GM23338 (cell line): ENCODE data around the gene C1QTNF5. TPM values are rescaled to one million over a fixed set of nuclear protein-coding genes. Genes with fewer than 3 reads are reported as not detected.
A peak's percentile ranks its signal among the peaks of the same experiment; 100 is the strongest.

Experiments used
- ATAC-seq: fragments of 200-7000 bp; cut with Tn5 transposase; 3 replicates; pipeline ENCODE4 v1.9.1; 2020
- DNase-seq: peaks from one replicate; pipeline ENCODE4 v3.0.0-alpha.2; 2015; ENCODE audit warnings: low spot score
- H2AFZ ChIP-seq: fragments of 200-600 bp; sonication (generic); 2 replicates; pipeline ENCODE4 v1.8.0; 2016; ENCODE audit warnings: antibody characterized with exemption, mild to moderate bottlenecking, moderate library complexity
- H3F3A ChIP-seq: fragments of 200-600 bp; sonication (generic); replicated peaks from 2 replicates; pipeline ENCODE4 v1.8.0; 2017; ENCODE audit warnings: antibody characterized with exemption, mixed run types, low read depth
- H3K27ac ChIP-seq: fragments of 200-600 bp; sonication (generic); 2 replicates; pipeline ENCODE4 v1.6.1; 2016; ENCODE audit warnings: low read depth
- H3K27me3 ChIP-seq: fragments of 200-600 bp; sonication (generic); 2 replicates; pipeline ENCODE4 v1.8.0; 2016; ENCODE audit warnings: mild to moderate bottlenecking, mixed run types, moderate library complexity; ENCODE audit not compliant: insufficient read depth
- H3K36me3 ChIP-seq: fragments of 200-600 bp; sonication (generic); 2 replicates; pipeline ENCODE4 v1.8.0; 2016; ENCODE audit warnings: mild to moderate bottlenecking; ENCODE audit not compliant: insufficient read depth
- H3K4me1 ChIP-seq: fragments of 200-600 bp; sonication (generic); 2 replicates; pipeline ENCODE4 v1.8.0; 2016; ENCODE audit warnings: mild to moderate bottlenecking, moderate library complexity; ENCODE audit not compliant: insufficient read depth
- H3K4me2 ChIP-seq: fragments of 200-600 bp; sonication (generic); 2 replicates; pipeline ENCODE4 v1.7.1; 2017; ENCODE audit warnings: mixed run types
- H3K4me3 ChIP-seq: fragments of 200-600 bp; sonication (generic); 2 replicates; pipeline ENCODE4 v1.6.1; 2016; ENCODE audit warnings: mixed run types
- H3K79me2 ChIP-seq: fragments of 200-600 bp; sonication (generic); replicated peaks from 2 replicates; pipeline ENCODE4 v1.8.0; 2017; ENCODE audit warnings: mild to moderate bottlenecking; ENCODE audit not compliant: insufficient read depth
- H3K9me2 ChIP-seq: fragments of 200-600 bp; sonication (generic); 2 replicates; pipeline ENCODE4 v1.8.0; 2017; ENCODE audit not compliant: insufficient read depth
- H4K20me1 ChIP-seq: fragments of 200-600 bp; sonication (generic); replicated peaks from 2 replicates; pipeline ENCODE4 v1.8.0; 2017; ENCODE audit warnings: mild to moderate bottlenecking; ENCODE audit not compliant: insufficient read depth
- H3K27ac Mint-ChIP-seq: 2 replicates; pipeline ENCODE4 v1.8.0; 2020; ENCODE audit warnings: inconsistent platforms, mild to moderate bottlenecking, moderate library complexity, mixed read lengths
- H3K27me3 Mint-ChIP-seq: 3 replicates; pipeline ENCODE4 v1.8.0; 2022; ENCODE audit warnings: low read depth, mild to moderate bottlenecking, moderate library complexity, mixed read lengths, inconsistent platforms; ENCODE audit not compliant: insufficient read depth, poor library complexity
- H3K36me3 Mint-ChIP-seq: 3 replicates; pipeline ENCODE4 v1.8.0; 2021; ENCODE audit warnings: low read depth, mild to moderate bottlenecking, inconsistent platforms, moderate library complexity, mixed read lengths
- H3K4me1 Mint-ChIP-seq: 3 replicates; pipeline ENCODE4 v1.8.0; 2020; ENCODE audit warnings: mild to moderate bottlenecking, inconsistent platforms, mixed read lengths
- H3K4me3 Mint-ChIP-seq: 3 replicates; pipeline ENCODE4 v1.8.0; 2021; ENCODE audit warnings: moderate library complexity, mild to moderate bottlenecking, inconsistent platforms, mixed read lengths
- H3K9me3 Mint-ChIP-seq: 3 replicates; pipeline ENCODE4 v1.8.0; 2020; ENCODE audit warnings: moderate library complexity, mild to moderate bottlenecking, inconsistent platforms, mixed read lengths
- CREB1 ChIP-seq: fragments of 250-450 bp; sonication (Bioruptor Pico); IDR thresholded peaks from 2 replicates; pipeline ENCODE4 v1.5.0; 2020; ENCODE audit warnings: low read depth, mild to moderate bottlenecking, moderate library complexity
- EZH2 ChIP-seq: fragments of 200-600 bp; sonication (generic); IDR thresholded peaks from one replicate; pipeline ENCODE4 v1.8.0; 2017; ENCODE audit warnings: antibody characterized with exemption, mild to moderate bottlenecking, low read depth; ENCODE audit not compliant: unreplicated experiment
- EZH2phosphoT487 ChIP-seq: fragments of 200-600 bp; sonication (generic); IDR thresholded peaks from one replicate; pipeline ENCODE4 v1.8.1; 2018; ENCODE audit warnings: antibody characterized with exemption; ENCODE audit not compliant: unreplicated experiment
- JUNB ChIP-seq: IDR thresholded peaks from one replicate; pipeline ENCODE4 v1.6.1; 2016; ENCODE audit warnings: antibody characterized with exemption; ENCODE audit not compliant: unreplicated experiment
- NANOG ChIP-seq: IDR thresholded peaks from 2 replicates; pipeline ENCODE4 v1.6.1; 2016; ENCODE audit warnings: antibody characterized with exemption, borderline replicate concordance
- POLR2AphosphoS5 ChIP-seq: IDR thresholded peaks from 2 replicates; pipeline ENCODE4 v1.6.1; 2016; ENCODE audit warnings: antibody characterized with exemption, low read depth
- STAT1 ChIP-seq: IDR thresholded peaks from one replicate; pipeline ENCODE4 v1.6.1; 2016; ENCODE audit warnings: antibody characterized with exemption; ENCODE audit not compliant: unreplicated experiment
- ZNF114 ChIP-seq: fragments of 250-450 bp; sonication (Bioruptor Pico); IDR thresholded peaks from 2 replicates; pipeline ENCODE4 v1.5.0; 2020; ENCODE audit warnings: mild to moderate bottlenecking, moderate library complexity
- ZNF331 ChIP-seq: fragments of 250-450 bp; sonication (Bioruptor Pico); IDR thresholded peaks from 2 replicates; pipeline ENCODE4 v1.5.0; 2020; ENCODE audit warnings: low read depth, mild to moderate bottlenecking, moderate library complexity
- polyA plus RNA-seq: library from polyadenylated mRNA; unstranded; fragments of >200 nt; fragmentation: Nextera tagmentation; extraction: Ambion mirVana; gene quantifications from 2 replicates; pipeline ENCODE4 v1.2.1, GENCODE V29; 2016
- total RNA-seq: library from RNA; depleted of rRNA; stranded (reverse); fragments of >200 nt; shearing (Covaris generic); gene quantifications from 2 replicates; pipeline ENCODE4 v1.2.3, GENCODE V29; 2014
- TF ChIP-seq, protein P1 (sequence below): fragments of 250-450 bp; sonication (Bioruptor Pico); IDR thresholded peaks from 2 replicates; pipeline ENCODE4 v1.5.0; 2020; ENCODE audit warnings: mild to moderate bottlenecking, moderate library complexity
- TF ChIP-seq, protein P2 (sequence below): IDR thresholded peaks from 2 replicates; pipeline ENCODE4 v1.6.1; 2016; ENCODE audit warnings: antibody characterized with exemption
- TF ChIP-seq, protein P3 (sequence below), 2 experiments: fragments of 200-600 bp in 1 of 2; sonication (generic) in 1 of 2; conservative IDR thresholded peaks; 2 replicates each; pipeline versions ENCODE4 v1.5.1 to v1.6.1; 2016 to 2017; ENCODE audit warnings: antibody characterized with exemption in 2 of 2, low read depth in 2 of 2, mild to moderate bottlenecking in 2 of 2, moderate library complexity in 1 of 2
- TF ChIP-seq, protein P4 (sequence below): IDR thresholded peaks from one replicate; pipeline ENCODE4 v1.6.1; 2018; ENCODE audit warnings: antibody characterized with exemption; ENCODE audit not compliant: unreplicated experiment

The C1QTNF5 gene
- total and polyA plus RNA-seq, 2 experiments from 2014 or later: 1.9 TPM

DNA sequence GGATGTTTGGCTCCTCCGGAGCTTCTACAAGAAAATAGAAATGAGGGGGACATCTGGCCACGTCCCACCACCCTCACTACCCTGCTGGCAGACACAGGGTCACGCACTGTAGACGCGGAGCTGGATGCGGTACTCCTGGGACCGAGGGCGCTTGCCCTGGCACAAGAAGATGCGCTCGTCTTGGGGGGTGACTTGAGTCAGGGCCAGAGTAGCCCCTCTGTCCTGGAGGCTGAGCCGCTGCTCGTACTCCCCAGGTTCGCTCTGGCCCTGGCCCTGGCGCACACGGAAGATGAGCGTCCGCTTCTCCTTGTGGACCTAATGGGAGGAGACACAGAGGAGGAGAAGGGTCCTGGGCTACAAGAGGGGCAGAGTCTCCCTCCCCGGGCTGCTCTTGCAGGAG, 26.0 kb downstream of the C1QTNF5 start:
- no peak for DNase-seq
- H3K36me3 ChIP-seq: no peaks in the 10 kb centered on the region
- peak overlapping the region; percentile 98 for H3K4me2 ChIP-seq
- no peak overlapping the region for H3K27ac ChIP-seq
- H3K27me3 ChIP-seq: peaks cover 41% of the 10 kb centered on the region
- H3K36me3 Mint-ChIP-seq: peaks cover 6% of the 10 kb centered on the region; the same call in 2 of the 3 replicates
- H3K4me1 ChIP-seq: peaks cover 35% of the 10 kb centered on the region
- H2AFZ ChIP-seq: 0 out of 2 replicates have a peak overlapping the region, but pooled peaks have one; percentile 52
- no peak overlapping the region for H3K27ac Mint-ChIP-seq
- TF ChIP-seq, protein P1, sequence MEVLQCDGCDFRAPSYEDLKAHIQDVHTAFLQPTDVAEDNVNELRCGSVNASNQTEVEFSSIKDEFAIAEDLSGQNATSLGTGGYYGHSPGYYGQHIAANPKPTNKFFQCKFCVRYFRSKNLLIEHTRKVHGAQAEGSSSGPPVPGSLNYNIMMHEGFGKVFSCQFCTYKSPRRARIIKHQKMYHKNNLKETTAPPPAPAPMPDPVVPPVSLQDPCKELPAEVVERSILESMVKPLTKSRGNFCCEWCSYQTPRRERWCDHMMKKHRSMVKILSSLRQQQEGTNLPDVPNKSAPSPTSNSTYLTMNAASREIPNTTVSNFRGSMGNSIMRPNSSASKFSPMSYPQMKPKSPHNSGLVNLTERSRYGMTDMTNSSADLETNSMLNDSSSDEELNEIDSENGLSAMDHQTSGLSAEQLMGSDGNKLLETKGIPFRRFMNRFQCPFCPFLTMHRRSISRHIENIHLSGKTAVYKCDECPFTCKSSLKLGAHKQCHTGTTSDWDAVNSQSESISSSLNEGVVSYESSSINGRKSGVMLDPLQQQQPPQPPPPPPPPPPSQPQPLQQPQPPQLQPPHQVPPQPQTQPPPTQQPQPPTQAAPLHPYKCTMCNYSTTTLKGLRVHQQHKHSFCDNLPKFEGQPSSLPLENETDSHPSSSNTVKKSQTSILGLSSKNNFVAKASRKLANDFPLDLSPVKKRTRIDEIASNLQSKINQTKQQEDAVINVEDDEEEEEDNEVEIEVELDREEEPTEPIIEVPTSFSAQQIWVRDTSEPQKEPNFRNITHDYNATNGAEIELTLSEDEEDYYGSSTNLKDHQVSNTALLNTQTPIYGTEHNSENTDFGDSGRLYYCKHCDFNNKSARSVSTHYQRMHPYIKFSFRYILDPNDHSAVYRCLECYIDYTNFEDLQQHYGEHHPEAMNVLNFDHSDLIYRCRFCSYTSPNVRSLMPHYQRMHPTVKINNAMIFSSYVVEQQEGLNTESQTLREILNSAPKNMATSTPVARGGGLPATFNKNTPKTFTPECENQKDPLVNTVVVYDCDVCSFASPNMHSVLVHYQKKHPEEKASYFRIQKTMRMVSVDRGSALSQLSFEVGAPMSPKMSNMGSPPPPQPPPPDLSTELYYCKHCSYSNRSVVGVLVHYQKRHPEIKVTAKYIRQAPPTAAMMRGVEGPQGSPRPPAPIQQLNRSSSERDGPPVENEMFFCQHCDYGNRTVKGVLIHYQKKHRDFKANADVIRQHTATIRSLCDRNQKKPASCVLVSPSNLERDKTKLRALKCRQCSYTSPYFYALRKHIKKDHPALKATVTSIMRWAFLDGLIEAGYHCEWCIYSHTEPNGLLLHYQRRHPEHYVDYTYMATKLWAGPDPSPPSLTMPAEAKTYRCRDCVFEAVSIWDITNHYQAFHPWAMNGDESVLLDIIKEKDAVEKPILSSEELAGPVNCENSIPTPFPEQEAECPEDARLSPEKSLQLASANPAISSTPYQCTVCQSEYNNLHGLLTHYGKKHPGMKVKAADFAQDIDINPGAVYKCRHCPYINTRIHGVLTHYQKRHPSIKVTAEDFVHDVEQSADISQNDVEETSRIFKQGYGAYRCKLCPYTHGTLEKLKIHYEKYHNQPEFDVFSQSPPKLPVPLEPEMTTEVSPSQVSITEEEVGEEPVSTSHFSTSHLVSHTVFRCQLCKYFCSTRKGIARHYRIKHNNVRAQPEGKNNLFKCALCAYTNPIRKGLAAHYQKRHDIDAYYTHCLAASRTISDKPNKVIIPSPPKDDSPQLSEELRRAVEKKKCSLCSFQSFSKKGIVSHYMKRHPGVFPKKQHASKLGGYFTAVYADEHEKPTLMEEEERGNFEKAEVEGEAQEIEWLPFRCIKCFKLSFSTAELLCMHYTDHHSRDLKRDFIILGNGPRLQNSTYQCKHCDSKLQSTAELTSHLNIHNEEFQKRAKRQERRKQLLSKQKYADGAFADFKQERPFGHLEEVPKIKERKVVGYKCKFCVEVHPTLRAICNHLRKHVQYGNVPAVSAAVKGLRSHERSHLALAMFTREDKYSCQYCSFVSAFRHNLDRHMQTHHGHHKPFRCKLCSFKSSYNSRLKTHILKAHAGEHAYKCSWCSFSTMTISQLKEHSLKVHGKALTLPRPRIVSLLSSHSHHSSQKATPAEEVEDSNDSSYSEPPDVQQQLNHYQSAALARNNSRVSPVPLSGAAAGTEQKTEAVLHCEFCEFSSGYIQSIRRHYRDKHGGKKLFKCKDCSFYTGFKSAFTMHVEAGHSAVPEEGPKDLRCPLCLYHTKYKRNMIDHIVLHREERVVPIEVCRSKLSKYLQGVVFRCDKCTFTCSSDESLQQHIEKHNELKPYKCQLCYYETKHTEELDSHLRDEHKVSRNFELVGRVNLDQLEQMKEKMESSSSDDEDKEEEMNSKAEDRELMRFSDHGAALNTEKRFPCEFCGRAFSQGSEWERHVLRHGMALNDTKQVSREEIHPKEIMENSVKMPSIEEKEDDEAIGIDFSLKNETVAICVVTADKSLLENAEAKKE (CRISPR knock-in tag): no peak
- TF ChIP-seq, protein P2, sequence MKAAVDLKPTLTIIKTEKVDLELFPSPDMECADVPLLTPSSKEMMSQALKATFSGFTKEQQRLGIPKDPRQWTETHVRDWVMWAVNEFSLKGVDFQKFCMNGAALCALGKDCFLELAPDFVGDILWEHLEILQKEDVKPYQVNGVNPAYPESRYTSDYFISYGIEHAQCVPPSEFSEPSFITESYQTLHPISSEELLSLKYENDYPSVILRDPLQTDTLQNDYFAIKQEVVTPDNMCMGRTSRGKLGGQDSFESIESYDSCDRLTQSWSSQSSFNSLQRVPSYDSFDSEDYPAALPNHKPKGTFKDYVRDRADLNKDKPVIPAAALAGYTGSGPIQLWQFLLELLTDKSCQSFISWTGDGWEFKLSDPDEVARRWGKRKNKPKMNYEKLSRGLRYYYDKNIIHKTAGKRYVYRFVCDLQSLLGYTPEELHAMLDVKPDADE: no peak
- no peak for TF ChIP-seq POLR2AphosphoS5
- TF ChIP-seq JUNB: no peak
- no peak for TF ChIP-seq EZH2phosphoT487
- no peak for TF ChIP-seq ZNF331
- no peak for TF ChIP-seq EZH2
- TF ChIP-seq, protein P3, sequence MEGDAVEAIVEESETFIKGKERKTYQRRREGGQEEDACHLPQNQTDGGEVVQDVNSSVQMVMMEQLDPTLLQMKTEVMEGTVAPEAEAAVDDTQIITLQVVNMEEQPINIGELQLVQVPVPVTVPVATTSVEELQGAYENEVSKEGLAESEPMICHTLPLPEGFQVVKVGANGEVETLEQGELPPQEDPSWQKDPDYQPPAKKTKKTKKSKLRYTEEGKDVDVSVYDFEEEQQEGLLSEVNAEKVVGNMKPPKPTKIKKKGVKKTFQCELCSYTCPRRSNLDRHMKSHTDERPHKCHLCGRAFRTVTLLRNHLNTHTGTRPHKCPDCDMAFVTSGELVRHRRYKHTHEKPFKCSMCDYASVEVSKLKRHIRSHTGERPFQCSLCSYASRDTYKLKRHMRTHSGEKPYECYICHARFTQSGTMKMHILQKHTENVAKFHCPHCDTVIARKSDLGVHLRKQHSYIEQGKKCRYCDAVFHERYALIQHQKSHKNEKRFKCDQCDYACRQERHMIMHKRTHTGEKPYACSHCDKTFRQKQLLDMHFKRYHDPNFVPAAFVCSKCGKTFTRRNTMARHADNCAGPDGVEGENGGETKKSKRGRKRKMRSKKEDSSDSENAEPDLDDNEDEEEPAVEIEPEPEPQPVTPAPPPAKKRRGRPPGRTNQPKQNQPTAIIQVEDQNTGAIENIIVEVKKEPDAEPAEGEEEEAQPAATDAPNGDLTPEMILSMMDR (conservative IDR thresholded peaks at IDR 0.05; ENCODE audit: low read depth in 2 of 2): no peak
- TF ChIP-seq, protein P4, sequence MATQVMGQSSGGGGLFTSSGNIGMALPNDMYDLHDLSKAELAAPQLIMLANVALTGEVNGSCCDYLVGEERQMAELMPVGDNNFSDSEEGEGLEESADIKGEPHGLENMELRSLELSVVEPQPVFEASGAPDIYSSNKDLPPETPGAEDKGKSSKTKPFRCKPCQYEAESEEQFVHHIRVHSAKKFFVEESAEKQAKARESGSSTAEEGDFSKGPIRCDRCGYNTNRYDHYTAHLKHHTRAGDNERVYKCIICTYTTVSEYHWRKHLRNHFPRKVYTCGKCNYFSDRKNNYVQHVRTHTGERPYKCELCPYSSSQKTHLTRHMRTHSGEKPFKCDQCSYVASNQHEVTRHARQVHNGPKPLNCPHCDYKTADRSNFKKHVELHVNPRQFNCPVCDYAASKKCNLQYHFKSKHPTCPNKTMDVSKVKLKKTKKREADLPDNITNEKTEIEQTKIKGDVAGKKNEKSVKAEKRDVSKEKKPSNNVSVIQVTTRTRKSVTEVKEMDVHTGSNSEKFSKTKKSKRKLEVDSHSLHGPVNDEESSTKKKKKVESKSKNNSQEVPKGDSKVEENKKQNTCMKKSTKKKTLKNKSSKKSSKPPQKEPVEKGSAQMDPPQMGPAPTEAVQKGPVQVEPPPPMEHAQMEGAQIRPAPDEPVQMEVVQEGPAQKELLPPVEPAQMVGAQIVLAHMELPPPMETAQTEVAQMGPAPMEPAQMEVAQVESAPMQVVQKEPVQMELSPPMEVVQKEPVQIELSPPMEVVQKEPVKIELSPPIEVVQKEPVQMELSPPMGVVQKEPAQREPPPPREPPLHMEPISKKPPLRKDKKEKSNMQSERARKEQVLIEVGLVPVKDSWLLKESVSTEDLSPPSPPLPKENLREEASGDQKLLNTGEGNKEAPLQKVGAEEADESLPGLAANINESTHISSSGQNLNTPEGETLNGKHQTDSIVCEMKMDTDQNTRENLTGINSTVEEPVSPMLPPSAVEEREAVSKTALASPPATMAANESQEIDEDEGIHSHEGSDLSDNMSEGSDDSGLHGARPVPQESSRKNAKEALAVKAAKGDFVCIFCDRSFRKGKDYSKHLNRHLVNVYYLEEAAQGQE: no peak
- TF ChIP-seq ZNF114 (CRISPR knock-in tag): no peak
- TF ChIP-seq CREB1: no peak
- no peak for TF ChIP-seq NANOG
- TF ChIP-seq STAT1: no peak
- H3K9me2 ChIP-seq: no peaks in the 10 kb centered on the region
- H4K20me1 ChIP-seq: peaks cover 7% of the 10 kb centered on the region
- H3K79me2 ChIP-seq: no peaks in the 10 kb centered on the region
- no peaks in the 10 kb centered on the region for H3K9me3 Mint-ChIP-seq
- H3K4me3 ChIP-seq: peak overlapping the region; percentile 86
- H3K4me3 Mint-ChIP-seq: peak overlapping the region; percentile 68
- no peak for ATAC-seq
- H3F3A ChIP-seq: peaks cover 15% of the 10 kb centered on the region
- peaks cover 27% of the 10 kb centered on the region for H3K4me1 Mint-ChIP-seq
- peaks cover 52% of the 10 kb centered on the region for H3K27me3 Mint-ChIP-seq
